ENCODE results near the gene EXOC3L1.

EXOC3L1 gene

DNA sequence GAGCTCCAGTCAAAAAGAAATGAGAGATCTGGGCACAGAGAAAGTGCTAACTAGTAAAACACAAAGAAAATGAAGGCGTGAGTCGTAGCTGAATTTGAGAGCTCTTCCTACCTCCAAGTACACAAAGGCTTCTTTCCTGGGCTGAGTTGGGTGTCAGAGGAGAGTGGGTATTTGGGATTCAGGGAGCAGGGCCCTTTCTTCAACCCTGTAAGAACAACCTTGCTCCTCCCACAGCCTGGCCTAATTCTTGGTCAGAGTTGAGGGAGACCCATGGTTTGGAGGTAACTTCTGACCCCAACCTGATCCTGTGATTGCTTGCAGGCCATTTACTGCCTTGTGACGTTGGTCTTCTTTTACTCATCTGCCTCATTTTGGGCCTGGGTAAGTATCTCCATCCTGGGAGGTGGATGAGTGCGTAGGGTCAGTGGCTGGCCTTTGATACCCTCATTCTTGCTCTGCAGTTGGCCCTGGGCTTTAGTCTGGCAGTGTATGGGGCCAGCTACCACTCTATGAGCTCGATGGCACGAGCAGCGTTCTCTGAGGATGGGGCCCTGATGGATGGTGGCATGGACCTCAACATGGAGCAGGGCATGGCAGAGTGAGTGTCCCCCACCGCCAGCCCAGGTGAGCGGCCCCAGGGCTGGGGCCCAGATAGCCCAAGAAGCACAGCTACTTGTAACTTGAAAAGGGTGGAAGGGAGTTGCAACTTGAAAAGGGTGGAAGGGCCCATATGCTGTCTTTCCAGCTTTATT lies 38.3 kb upstream of the EXOC3L1 start:
- Mint-ChIP-seq H3K27me3 (no peaks in the 10 kb centered on the region), H3K4me3 (peak overlapping the region; percentile 98), H3K9me3 (no peaks in the 10 kb centered on the region), H3K36me3 (ENCODE audit: low read depth) (peaks cover 65% of the 10 kb centered on the region), H3K27ac (peak overlapping the region; percentile 99), H3K4me1 (ENCODE audit: low read depth) (peaks cover 51% of the 10 kb centered on the region)
- no peak for DNase-seq

- Mint-ChIP-seq H3K4me1 (ENCODE audit: low read depth) (peaks cover 55% of the 10 kb centered on the region), H3K27me3 (no peaks in the 10 kb centered on the region), H3K36me3 (ENCODE audit: low read depth) (peaks cover 60% of the 10 kb centered on the region), H3K27ac (peak overlapping the region; percentile 99), H3K4me3 (peak overlapping the region; percentile 98), H3K9me3 (no peaks in the 10 kb centered on the region)
- DNase-seq: no peak
Observed at GRCh38 chr16:67227567-67227921, 37.6 kb upstream of the EXOC3L1 start.

- peaks cover 55% of the 10 kb centered on the region for H3K4me1 Mint-ChIP-seq (ENCODE audit: low read depth)
- peak; percentile 99 for DNase-seq
- H3K4me3 Mint-ChIP-seq: peak within 1 kb of the TSS; percentile 98
- H3K9me3 Mint-ChIP-seq: no peaks in the 10 kb centered on the region
- peaks cover 54% of the 10 kb centered on the region for H3K36me3 Mint-ChIP-seq (ENCODE audit: low read depth)
- no peaks in the 10 kb centered on the region for H3K27me3 Mint-ChIP-seq
- H3K27ac Mint-ChIP-seq: peak within 1 kb of the TSS; percentile 99
Observed at GRCh38 chr16:67226804-67227566, 37.0 kb upstream of the EXOC3L1 start, which contains the start of gene TMEM208. TSS of gene TMEM208 (plus strand) at chr16:67227130. CDS start at chr16:67227219, 89 bp downstream.

GRCh38 chr16:67226295-67226803 lies 36.4 kb upstream of the EXOC3L1 start:
- peaks cover 48% of the 10 kb centered on the region for H3K36me3 Mint-ChIP-seq (ENCODE audit: low read depth)
- peaks cover 55% of the 10 kb centered on the region for H3K4me1 Mint-ChIP-seq (ENCODE audit: low read depth)

DNA sequence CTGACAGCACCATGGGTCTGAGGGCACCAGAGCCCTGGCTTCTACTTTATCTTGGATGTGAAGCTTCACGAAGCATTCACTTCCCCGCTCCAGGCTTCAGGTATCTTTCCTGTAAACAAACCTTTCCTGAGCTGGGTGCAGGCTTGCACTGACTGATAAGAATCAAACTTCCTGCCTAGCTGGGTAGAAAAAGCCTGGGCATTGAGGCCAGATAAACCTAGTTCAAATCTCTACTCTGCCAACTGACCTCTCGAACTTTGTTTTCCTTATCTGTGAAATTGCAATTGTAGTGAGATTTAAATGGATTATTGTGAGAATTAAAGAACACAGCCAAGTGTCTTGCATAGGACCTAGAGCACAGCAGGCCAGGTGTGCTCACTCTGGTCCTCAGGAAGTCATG lies 34.1 kb upstream of the EXOC3L1 start:
- H3K9me3 Mint-ChIP-seq: no peaks in the 10 kb centered on the region
- peaks cover 52% of the 10 kb centered on the region for H3K4me1 Mint-ChIP-seq (ENCODE audit: low read depth)
- H3K27ac Mint-ChIP-seq: peak overlapping the region; percentile 35
- peaks cover 24% of the 10 kb centered on the region for H3K36me3 Mint-ChIP-seq (ENCODE audit: low read depth)
- H3K27me3 Mint-ChIP-seq: no peaks in the 10 kb centered on the region
- no peak for DNase-seq
- no peak overlapping the region for H3K4me3 Mint-ChIP-seq

More at GRCh38 chr16:67226295-67226803, 36.4 kb upstream of the EXOC3L1 start:
- no peak for DNase-seq
- H3K27ac Mint-ChIP-seq: peak overlapping the region; percentile 99
- H3K4me3 Mint-ChIP-seq: peak overlapping the region; percentile 98
- no peaks in the 10 kb centered on the region for H3K27me3 Mint-ChIP-seq
- H3K9me3 Mint-ChIP-seq: no peaks in the 10 kb centered on the region

- Mint-ChIP-seq H3K27ac (no peak overlapping the region), H3K27me3 (no peaks in the 10 kb centered on the region), H3K36me3 (ENCODE audit: low read depth) (peaks cover 2% of the 10 kb centered on the region), H3K9me3 (no peaks in the 10 kb centered on the region), H3K4me3 (no peak overlapping the region), H3K4me1 (ENCODE audit: low read depth) (no peaks in the 10 kb centered on the region)
- no peak for DNase-seq
Observed at GRCh38 chr16:67216612-67217490, 26.9 kb upstream of the EXOC3L1 start.

GRCh38 chr16:67215706-67216105 lies 25.8 kb upstream of the EXOC3L1 start:
- Mint-ChIP-seq H3K36me3 (ENCODE audit: low read depth) (peaks cover 2% of the 10 kb centered on the region), H3K27me3 (no peaks in the 10 kb centered on the region), H3K27ac (no peak overlapping the region), H3K4me3 (no peak overlapping the region), H3K4me1 (ENCODE audit: low read depth) (no peaks in the 10 kb centered on the region), H3K9me3 (no peaks in the 10 kb centered on the region)
- no peak for DNase-seq

DNA sequence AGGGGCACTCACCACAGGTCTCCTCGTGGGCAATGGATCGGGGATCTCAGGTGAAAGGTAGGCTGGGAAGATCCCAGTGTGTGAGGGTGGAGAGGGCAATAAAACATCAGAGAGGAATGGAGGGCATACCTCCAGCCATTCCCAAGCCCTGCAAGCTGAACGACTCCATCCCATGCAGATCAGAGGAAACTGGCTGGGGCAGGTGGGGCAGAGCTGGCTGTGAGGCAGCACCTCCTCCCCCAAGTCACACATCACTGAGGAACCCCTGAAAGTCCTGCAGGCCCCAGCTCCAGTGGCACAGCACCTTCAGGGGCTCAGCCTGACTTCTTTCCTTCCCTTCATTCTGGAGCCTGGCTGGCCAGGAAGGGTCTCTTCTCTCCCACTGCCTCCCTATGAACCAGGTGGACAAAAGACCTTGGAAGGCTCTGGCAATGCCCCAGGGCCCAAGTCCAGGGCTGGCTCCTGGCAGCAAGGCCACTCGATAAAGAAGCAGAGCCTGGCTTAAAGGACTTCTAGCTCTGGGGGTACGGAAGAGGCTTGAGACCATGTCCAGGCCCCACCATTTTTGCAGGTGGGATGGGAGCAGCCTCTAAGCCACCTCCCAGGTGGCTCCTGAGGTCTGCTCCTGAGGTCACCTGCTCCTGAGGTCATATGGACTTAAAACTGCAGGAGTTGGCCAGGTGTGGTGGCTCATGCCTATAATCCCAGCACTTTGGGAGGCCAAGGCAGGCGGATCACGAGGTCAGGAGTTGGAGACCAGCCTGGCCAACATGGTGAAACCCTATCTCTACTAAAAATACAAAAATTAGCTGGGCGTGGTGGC lies 23.5 kb upstream of the EXOC3L1 start:
- Mint-ChIP-seq H3K27ac (no peak overlapping the region), H3K27me3 (no peaks in the 10 kb centered on the region), H3K36me3 (ENCODE audit: low read depth) (peaks cover 2% of the 10 kb centered on the region), H3K9me3 (no peaks in the 10 kb centered on the region), H3K4me1 (ENCODE audit: low read depth) (no peaks in the 10 kb centered on the region), H3K4me3 (no peak overlapping the region)
- DNase-seq: no peak

GRCh38 chr16:67212766-67213165 lies 22.8 kb upstream of the EXOC3L1 start:
- Mint-ChIP-seq H3K4me1 (ENCODE audit: low read depth) (no peaks in the 10 kb centered on the region), H3K36me3 (ENCODE audit: low read depth) (peaks cover 2% of the 10 kb centered on the region), H3K27me3 (no peaks in the 10 kb centered on the region), H3K4me3 (no peak overlapping the region), H3K27ac (no peak overlapping the region), H3K9me3 (no peaks in the 10 kb centered on the region)
- DNase-seq: no peak

DNA sequence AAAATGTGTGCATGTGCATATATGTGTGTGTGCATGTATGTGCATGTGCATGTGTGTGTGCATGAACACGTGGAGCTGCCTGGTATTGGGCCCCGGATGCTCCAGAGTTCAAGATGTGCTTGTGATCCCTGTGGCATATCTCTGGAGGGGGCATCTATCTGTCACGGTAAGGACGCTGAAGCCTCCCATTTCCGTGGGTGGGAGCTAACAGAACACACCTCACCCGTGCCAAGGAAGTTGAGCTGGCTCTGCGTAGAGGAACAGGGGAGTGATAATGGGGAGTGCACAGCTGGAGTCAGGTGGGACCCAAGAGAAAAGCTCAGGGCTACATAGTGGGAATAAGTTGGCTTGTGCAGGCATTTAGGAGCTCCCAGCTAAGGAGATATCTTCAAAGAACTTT lies 21.7 kb upstream of the EXOC3L1 start:
- Mint-ChIP-seq H3K4me1 (ENCODE audit: low read depth) (no peaks in the 10 kb centered on the region), H3K36me3 (ENCODE audit: low read depth) (peaks cover 3% of the 10 kb centered on the region), H3K4me3 (no peak overlapping the region), H3K27ac (no peak overlapping the region), H3K9me3 (no peaks in the 10 kb centered on the region), H3K27me3 (no peaks in the 10 kb centered on the region)
- DNase-seq: no peak

DNA sequence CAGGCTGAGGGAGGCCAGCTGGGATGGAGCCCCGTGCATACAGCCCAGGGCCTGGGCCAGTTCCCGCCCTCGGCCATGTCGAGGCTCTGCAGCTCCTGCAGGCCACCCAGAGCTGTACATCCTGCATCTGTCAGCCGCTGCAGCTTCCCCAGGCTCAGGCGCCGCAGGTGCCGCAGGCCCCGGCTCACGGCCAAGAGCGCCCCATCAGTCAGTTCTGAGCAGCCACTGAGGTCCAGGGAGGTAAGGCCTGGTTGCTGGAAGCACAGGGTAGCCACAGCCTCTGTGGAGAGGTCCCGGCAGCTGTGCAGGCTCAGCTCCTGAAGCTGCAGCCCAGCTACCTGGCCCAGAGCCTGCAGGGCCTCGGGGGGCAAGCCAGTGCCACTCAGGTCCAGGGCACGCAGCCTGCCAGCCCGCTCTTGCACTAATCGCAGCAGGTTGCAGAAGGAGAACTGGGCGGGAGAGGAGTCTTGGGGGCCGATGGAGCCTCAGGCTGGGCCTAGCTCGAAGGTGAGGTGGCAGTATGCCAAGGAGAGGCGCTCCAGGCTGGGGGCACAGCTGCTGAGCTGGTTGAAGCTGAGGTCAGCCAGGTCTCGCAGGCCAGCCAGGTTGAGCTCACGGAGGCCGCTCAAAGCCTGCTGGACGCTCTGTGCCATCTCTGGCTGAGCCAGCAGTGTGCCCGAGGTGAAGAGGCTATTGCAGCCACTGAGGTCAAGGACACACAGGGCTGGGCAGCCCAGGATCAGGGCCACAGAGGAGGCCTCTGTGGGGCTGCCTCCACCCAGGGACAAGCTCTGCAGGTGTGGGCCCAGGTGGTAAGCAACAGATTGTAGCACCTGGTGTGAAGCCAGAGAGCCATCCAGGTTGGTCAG lies 20.4 kb upstream of the EXOC3L1 start:
- Mint-ChIP-seq H3K36me3 (ENCODE audit: low read depth) (peaks cover 13% of the 10 kb centered on the region), H3K27me3 (no peaks in the 10 kb centered on the region), H3K4me3 (no peak overlapping the region), H3K9me3 (no peaks in the 10 kb centered on the region), H3K4me1 (ENCODE audit: low read depth) (no peaks in the 10 kb centered on the region), H3K27ac (peak overlapping the region; percentile 35)
- DNase-seq: no peak

DNA sequence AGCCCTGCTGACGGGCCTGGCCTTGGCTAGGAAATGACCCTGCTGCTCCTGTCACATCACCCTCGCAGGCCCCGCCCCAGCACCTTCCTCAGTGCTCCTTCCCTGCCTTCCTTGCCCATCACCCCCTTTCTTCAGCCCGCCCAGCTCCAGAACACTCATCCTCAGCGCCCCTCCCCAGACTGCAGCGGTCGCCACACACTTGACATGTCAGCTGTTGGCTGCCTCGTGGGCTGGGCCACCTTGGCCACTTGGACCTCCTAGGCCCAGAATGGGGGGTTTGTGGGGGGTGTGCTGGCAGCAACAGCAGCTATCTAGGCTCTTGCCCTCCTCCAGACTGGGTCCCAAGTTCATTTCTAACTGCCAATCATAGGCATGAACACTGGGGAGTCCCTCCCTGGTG lies 19.6 kb upstream of the EXOC3L1 start:
- no peak overlapping the region for H3K4me3 Mint-ChIP-seq
- no peaks in the 10 kb centered on the region for H3K4me1 Mint-ChIP-seq (ENCODE audit: low read depth)
- DNase-seq: no peak
- no peaks in the 10 kb centered on the region for H3K9me3 Mint-ChIP-seq
- H3K27me3 Mint-ChIP-seq: no peaks in the 10 kb centered on the region
- H3K36me3 Mint-ChIP-seq (ENCODE audit: low read depth): peaks cover 15% of the 10 kb centered on the region
- no peak overlapping the region for H3K27ac Mint-ChIP-seq

Data from activated T-cell treated with anti-CD3 and anti-CD28 coated beads, Interleukin-2, amount 50 U/mL, for 24 hours (primary cell).